ENCODE measurements around the gene MYO1A. TPM values are rescaled to one million over a fixed set of nuclear protein-coding genes. Genes with fewer than 3 reads are reported as not detected.

MYO1A gene
- total RNA-seq, 2 donors from 2014 or later, result 3.3 to 4.7 TPM

GRCh38 chr12:57012600-57013465 lies 37.1 kb downstream of the MYO1A start:
- Mint-ChIP-seq H3K27ac (no peak overlapping the region), H3K36me3 (no peaks in the 10 kb centered on the region), H3K9me3 (no peaks in the 10 kb centered on the region)
- DNase-seq (ENCODE audit: low spot score in 2 of 2) (no peak), ATAC-seq (no peak)

DNA sequence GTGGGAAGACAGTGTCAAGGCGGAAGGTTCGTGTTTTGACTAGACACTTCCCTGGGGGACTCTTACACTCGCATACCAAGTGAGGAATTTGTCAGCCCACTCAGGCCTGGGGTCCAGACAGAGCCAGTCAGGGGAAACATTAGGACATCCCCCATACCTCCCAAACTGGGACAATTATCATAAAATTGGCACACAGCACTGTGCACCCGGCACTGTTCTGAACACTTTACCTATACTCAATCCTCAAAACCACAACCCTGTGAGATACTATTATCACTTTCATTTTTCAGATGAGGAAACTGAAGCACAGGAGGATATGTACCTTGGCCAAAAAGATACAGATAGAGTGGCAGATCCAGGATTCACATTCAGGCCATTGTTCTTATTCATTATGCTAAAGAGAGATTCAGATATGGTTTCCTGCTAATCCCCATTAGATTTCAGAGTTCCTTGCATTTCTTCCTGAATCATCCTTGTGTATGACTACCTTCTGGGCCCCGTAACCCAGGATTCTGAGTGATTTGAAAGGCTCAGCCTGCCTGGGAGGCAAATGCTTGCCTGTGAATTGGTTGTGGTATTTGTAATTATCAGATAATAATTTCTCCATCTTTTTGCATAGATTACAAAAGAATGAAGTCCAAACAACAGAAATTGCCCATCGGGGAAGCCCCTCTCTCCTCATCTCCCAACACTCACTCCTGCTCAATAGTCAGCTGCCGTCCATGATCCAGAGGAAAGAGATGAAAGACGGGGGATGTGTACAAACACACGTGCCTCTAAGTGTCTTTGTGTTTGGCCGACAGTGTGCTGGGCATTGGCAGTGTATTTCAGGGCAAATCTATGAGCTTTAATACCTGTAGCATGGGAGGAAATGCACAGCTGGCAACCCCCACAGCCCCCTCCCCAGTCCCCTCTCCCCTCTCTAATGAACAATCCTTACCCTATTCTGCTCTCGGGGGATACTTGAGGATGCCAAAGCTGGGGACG lies 38.2 kb downstream of the MYO1A start:
- Mint-ChIP-seq H3K36me3 (no peaks in the 10 kb centered on the region), H3K9me3 (no peaks in the 10 kb centered on the region), H3K27ac (peak overlapping the region in 1 of 2 donors; percentile 81)
- DNase-seq (ENCODE audit: low spot score in 2 of 2), result no peak
- peak; percentile 81 to 82 for ATAC-seq

DNA sequence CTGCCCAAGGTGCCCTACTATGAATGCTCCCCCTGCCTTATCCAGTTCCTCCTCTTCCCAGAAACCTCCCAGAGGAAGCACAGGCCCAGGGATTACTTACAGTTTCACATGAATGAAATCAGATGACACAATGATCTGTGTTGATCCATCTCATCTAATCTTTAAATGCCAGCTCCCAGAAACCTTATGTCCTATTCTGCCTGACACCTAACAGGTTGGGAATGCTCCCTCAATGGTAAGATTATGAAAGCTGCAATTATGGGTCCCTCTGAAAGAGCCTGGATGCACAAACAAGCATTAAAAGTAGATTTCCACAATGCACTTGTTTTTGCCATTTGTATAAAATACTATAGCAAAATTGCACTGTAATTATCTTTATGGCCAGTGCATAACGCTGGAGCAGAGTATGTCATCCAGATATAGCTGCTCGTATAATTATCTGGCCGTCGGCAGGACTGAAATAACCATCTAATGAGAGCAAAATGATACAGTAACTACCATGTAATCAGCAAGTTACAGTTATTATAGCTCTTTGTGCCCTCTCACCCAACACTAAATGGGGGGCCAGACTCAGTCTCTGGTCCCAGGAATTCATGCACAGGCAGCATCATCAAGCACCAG lies 39.2 kb downstream of the MYO1A start:
- no peaks in the 10 kb centered on the region for H3K9me3 Mint-ChIP-seq
- no peaks in the 10 kb centered on the region for H3K36me3 Mint-ChIP-seq
- ATAC-seq (no peak), DNase-seq (ENCODE audit: low spot score in 2 of 2) (no peak)
- peak overlapping the region in 1 of 2 donors; percentile 81 for H3K27ac Mint-ChIP-seq

DNA sequence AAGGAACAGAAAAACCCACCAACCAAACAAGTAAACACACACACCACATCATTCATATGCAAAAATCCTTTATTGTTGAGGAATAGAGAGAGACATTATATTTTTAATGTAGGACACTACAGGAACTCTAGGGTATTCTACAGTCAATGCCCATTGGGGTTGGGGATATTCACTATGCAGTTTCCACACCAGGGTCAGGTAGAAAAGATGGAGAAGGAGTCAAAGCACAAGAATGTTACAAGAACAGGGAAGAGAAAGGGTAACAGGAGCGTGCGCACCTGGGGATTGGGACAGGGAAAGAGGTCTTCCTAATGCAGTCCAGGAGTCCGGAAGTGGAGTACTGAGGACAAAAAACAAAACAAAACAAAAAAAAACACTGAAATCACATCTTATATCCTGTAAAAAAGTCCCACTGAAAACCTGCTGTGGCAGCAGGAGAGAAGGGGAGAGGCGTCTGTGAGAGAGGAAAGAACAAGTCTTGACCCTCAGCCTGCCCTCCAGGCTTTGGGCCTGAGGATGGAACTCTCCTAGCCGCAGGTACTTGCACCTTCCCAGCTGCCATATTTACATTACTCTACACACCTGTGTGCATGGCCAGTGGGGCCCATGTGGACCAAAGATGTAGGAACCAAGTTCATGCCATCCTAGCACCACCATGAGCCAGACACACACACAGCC lies 39.8 kb downstream of the MYO1A start:
- DNase-seq (ENCODE audit: low spot score in 2 of 2) (no peak), ATAC-seq (no peak)
- H3K27ac Mint-ChIP-seq, result no peak overlapping the region
- no peaks in the 10 kb centered on the region for H3K36me3 Mint-ChIP-seq
- no peaks in the 10 kb centered on the region for H3K9me3 Mint-ChIP-seq

DNA sequence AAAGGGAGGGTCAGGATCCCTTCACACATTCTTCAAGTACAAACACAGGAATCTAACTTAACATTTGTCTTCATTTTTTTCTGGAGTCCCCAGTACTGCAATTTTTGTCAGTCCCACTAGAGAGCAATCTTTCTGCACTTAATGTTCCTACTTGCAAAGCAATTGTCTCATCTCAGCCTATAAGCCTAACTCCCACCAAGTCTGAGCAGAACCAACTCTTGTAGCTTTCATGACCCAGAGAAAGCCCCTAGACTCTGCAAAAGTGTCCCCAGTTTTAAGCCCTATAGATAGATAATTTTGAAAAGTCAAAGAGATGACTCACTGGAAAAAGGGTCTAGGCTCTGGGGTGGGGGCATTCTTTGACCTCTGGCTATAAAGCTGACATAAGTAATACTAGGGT lies 41.8 kb downstream of the MYO1A start:
- DNase-seq (ENCODE audit: low spot score in 2 of 2), result no peak
- ATAC-seq, result peak; percentile 15 to 43
- no peaks in the 10 kb centered on the region for H3K9me3 Mint-ChIP-seq
- no peak overlapping the region for H3K27ac Mint-ChIP-seq
- peaks cover 13% of the 10 kb centered on the region in 2 donors for H3K36me3 Mint-ChIP-seq

DNA sequence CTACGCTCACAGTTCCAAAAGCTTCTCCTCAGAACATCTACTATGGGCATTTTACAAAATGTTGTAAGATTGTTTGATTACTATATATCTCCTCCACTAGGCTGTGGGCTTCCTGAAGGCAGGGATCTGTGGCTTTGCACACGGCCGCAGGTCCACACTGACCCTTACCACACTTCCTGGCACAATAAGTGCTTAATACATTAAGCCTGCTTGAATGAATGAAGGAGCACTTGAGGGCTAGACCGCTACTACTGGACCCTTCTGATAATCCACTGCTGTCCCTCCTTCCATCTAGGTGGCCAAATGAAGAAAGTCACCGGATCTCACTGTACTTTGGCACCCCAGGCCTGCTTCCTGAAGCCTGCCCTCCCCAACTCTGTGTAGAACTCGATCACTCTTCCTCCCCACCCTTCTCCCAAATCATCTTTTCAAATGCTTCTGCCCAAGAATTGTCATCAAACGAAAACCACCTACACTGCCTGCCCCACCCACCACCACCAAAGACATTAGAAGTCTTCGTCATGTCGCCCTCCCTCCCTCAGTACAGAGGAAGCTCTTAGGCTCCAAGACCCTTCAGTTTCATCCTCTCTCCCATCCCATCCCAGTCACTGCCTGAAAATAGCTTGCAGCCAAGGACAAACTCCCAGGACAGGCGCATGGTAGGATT lies 43.0 kb downstream of the MYO1A start:
- ATAC-seq, result peak in 1 of 2 donors; percentile 4
- Mint-ChIP-seq H3K36me3 (peaks cover 21 to 22% of the 10 kb centered on the region in 2 donors), H3K27ac (peak overlapping the region; percentile 73 to 77), H3K9me3 (no peaks in the 10 kb centered on the region)
- DNase-seq (ENCODE audit: low spot score in 2 of 2), result no peak

DNA sequence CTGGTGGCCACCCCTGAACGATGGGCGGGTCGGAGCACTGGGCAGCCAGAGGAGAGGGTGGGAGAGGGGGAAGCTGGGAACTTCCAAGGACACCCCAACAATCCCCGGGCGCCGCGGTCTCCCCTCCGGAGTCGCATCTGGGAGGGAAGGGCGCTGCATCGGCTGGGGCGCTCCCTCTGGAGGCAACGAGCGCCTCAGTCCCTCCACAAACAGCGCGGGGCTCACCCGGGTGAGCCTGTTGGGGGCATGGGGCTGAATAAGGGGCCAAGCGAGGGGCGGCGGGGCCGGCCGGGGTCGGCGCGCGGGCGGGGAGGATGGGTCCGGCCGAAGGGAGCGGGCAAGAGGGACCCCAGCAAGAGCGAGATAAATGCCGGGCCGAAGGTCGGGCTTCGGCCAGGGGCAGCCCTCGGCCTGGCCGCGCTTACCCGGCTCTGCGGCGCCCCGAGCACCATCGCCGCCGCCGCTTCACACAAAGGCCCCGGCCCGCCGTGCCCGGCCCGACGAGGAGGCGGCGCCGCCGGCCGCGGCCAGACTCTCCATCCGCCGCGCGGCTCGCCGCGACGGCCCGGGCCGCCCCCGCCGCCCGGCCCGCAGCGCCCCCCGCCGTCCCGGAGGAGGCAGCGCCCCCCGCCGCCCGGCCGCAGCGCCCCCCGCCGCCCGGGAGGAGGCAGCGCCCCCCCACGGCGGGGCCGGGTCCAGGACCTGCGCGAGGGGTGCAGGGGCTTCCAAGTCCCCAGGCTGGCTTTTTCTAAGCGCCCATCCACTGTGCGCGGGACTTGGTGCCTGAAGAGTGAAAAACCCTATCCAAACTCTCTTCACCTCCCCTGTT lies 43.7 kb downstream of the MYO1A start, which contains the start of gene ZBTB39:
Gene ZBTB39 (minus strand): TSS at position 567 of the 829 bp plus-strand sequence. CDS start 1,629 bp downstream, outside the sequence.
- DNase-seq (ENCODE audit: low spot score in 2 of 2), result peak; percentile 71 to 81
- H3K27ac Mint-ChIP-seq, result peak within 1 kb of the TSS; percentile 83 to 88
- peaks cover 21 to 22% of the 10 kb centered on the region in 2 donors for H3K36me3 Mint-ChIP-seq
- H3K9me3 Mint-ChIP-seq, result no peaks in the 10 kb centered on the region
- peak; percentile 71 to 79 for ATAC-seq

DNA sequence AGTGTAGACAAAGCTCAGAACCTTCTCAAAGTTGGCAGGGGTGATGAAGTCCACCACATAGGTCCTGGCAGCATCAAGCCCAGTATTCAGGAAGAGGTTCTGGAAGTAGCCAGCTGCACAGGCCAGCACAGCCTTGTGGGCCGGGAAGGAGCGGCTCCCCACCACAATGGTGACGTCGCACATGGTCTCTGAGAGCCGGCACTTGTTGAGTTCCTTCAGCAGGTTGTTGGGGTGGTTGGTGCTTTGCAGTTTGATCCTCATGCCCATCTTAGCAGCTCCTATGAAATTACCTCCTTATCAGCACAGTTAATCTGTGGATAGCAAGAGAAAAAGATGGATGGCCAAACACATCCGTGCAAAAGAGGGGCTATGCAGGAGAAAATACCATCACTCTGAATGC lies 45.3 kb downstream of the MYO1A start:
- peaks cover 21 to 22% of the 10 kb centered on the region in 2 donors for H3K36me3 Mint-ChIP-seq
- H3K27ac Mint-ChIP-seq, result peak overlapping the region in 1 of 2 donors; percentile 48
- ATAC-seq (no peak), DNase-seq (ENCODE audit: low spot score in 2 of 2) (no peak)
- no peaks in the 10 kb centered on the region for H3K9me3 Mint-ChIP-seq

GRCh38 chr12:57003395-57003794 lies 46.5 kb downstream of the MYO1A start:
- ATAC-seq (no peak), DNase-seq (ENCODE audit: low spot score in 2 of 2) (no peak)
- no peaks in the 10 kb centered on the region for H3K9me3 Mint-ChIP-seq
- no peak overlapping the region for H3K27ac Mint-ChIP-seq
- H3K36me3 Mint-ChIP-seq, result peaks cover 21 to 29% of the 10 kb centered on the region in 2 donors

- DNase-seq (ENCODE audit: low spot score in 2 of 2) (peak in 1 of 2 donors; percentile 90), ATAC-seq (peak in 1 of 2 donors; percentile 46)
- Mint-ChIP-seq H3K27ac (no peak overlapping the region), H3K36me3 (peaks cover 26 to 40% of the 10 kb centered on the region in 2 donors), H3K9me3 (no peaks in the 10 kb centered on the region)
Measured at GRCh38 chr12:57001448-57001906, 48.5 kb downstream of the MYO1A start.

DNA sequence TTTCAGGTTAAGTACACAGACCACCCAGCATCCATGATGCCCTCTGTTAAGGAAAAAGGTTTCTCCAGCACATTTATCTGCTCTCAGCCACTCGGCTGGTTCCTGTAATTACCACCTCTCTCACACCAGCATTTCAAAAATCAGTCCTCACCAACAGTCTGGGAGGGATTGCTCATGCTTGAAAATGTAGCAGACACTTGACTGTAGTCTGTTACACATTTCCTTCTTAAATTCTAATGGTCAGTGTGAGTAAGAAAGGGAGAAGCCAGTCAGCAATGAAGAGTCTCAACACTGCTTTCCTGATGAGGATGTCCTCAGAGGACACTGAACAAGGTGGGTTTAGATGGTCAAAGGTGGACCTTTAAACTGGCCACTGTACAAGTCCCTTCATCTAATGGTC lies 49.5 kb downstream of the MYO1A start:
- Mint-ChIP-seq H3K9me3 (no peaks in the 10 kb centered on the region), H3K36me3 (peaks cover 26 to 40% of the 10 kb centered on the region in 2 donors), H3K27ac (peak overlapping the region in 1 of 2 donors; percentile 81)
- DNase-seq (ENCODE audit: low spot score in 2 of 2) (no peak), ATAC-seq (peak; percentile 48 to 60)

- peaks cover 26 to 40% of the 10 kb centered on the region in 2 donors for H3K36me3 Mint-ChIP-seq
- DNase-seq (ENCODE audit: low spot score in 2 of 2) (no peak), ATAC-seq (peak in 1 of 2 donors; percentile 4)
- no peaks in the 10 kb centered on the region for H3K9me3 Mint-ChIP-seq
- peak overlapping the region in 1 of 2 donors; percentile 81 for H3K27ac Mint-ChIP-seq
Measured at GRCh38 chr12:56999456-56999855, 50.5 kb downstream of the MYO1A start.

GRCh38 chr12:56998981-56999380 lies 50.9 kb downstream of the MYO1A start:
- Mint-ChIP-seq H3K9me3 (no peaks in the 10 kb centered on the region), H3K36me3 (peaks cover 21 to 35% of the 10 kb centered on the region in 2 donors), H3K27ac (peak overlapping the region; percentile 81 to 95)

DNA sequence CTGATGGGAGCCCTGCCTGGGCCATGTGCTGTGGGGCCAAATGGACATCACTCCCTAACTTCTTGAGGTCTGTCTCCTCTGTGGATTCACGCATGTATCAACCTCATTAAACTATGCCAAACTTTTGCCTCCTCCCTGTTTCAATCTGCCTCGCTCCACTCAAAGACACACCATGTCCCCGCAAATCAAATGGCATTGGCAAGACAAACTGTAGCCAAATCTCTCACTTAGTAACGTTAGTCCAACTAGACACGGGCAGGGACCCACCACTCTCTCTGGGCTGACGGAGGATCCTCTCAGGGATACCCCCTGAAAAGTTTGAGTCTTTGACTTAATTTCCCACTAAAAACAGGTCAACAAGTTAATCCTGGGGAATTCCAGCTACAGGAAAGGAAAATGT lies 51.6 kb downstream of the MYO1A start:
- Mint-ChIP-seq H3K36me3 (peaks cover 15 to 28% of the 10 kb centered on the region in 2 donors), H3K9me3 (no peaks in the 10 kb centered on the region), H3K27ac (peak overlapping the region; percentile 81 to 95)
- DNase-seq (ENCODE audit: low spot score in 2 of 2), result no peak
- ATAC-seq, result no peak

More at GRCh38 chr12:56998981-56999380, 50.9 kb downstream of the MYO1A start:
- peak; percentile 81 to 84 for ATAC-seq
- DNase-seq (ENCODE audit: low spot score in 2 of 2), result peak in 1 of 2 donors; percentile 56
